Stimulated activated CD4-positive, alpha-beta T cell treated with anti-CD3 and anti-CD28 coated beads, Interleukin-2, amount 100 ng/mL, for 4 hours (primary cell): ENCODE measurements around the gene HCK.
"Not testable (repeated sequence)": the region's sequence is repeated elsewhere in the genome, so short reads cannot be mapped to it uniquely, and the experiment has no call there.

Experiments used
- DNase-seq: peaks from one replicate; pipeline ENCODE4 v3.0.0-alpha.2; 2020; ENCODE audit warnings: low read depth

The HCK gene

DNA sequence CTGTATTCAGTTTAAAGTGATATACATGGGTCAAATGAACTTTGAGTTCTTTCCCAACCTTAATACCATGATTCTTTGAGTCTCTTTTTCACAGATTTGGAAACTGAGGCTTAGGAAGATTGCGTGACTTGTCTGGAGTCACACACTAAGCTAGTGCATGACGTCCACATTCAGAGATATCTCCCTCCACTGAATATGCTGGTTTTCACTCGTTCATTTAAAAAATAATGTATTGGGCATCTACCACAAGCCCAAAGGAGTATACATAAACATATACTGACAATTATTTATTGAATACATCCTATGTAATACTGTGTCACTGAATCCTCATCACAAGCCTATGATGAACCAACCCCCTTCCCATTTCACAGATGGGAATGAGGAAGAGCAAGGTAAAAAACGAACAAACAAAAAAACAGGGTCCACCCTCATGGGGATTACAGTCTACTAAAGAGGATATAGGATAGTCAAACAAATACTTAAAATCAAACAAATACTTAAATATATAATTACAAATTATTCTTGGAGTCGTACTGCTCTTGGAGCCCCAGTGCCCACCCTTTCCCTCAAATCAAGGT is 56.9 kb downstream of the HCK start:
- no peak for DNase-seq

DNA sequence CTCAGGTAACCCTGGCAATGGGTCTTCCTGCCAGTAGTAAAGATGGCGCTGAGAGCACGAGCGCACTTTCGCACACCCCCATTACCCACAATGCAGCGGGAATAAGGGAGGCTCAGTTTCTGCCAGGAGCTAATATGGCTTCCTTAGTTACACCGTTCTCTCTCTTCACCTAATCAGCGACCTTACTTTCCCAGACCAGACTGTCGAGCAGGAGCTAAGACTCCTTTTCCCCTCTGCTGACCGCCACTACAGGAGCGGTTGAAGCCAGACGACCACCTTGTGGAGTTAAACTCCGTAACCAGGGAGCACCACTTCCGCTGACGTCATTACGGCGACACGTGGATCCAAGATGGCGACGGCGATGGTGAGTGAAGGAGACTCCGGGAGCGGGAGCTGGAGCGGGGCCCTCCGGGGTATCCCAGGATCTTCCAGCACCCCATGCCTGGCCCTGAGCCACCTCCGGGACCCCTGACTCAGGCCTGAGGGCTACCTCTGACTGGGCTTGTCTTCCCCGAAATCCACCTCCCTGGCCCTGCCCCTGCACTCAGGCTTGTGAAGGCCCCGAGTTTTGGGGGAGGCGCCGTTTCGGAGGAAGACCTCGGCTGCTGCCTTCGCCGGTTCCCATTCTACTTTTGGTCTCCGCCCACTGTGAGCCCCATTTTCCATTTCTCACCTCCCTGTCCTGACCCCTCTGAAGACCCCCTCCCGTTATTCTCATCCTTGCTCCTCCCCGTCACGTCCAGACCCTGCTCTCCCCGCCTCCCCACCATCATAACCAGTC is 57.5 kb downstream of the HCK start, which contains the start of gene TM9SF4:
Gene TM9SF4, plus strand, starts transcription at position 323 of the 781 bp plus-strand sequence. Its CDS starts 27 bp downstream, at position 350.
- DNase-seq, result peak; percentile 88

GRCh38 chr20:32110173-32110704 is 58.2 kb downstream of the HCK start:
- DNase-seq, result no peak

GRCh38 chr20:32110727-32111126 is 58.7 kb downstream of the HCK start:
- no peak for DNase-seq

GRCh38 chr20:32111156-32111686 is 59.2 kb downstream of the HCK start:
- no peak for DNase-seq

DNA sequence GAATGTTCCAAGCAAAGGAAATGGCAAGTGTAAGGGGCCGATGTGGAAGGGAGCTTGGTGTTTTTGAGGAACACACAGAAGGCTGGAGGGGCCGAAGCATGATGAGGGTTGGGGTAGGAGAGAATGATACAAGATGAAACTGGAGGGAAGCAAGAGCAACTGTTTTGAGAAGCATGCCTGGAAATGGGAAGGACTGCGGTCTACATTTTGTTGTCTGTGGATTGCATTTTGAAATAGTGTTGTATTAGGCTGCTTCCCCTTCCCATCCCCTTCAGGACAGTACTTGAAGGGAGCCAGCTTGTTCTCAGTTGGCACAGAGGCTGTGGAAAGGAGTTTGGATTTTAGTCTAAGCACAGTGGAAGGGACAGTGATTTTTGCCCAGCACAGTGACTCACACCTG is 59.7 kb downstream of the HCK start:
- no peak for DNase-seq

DNA sequence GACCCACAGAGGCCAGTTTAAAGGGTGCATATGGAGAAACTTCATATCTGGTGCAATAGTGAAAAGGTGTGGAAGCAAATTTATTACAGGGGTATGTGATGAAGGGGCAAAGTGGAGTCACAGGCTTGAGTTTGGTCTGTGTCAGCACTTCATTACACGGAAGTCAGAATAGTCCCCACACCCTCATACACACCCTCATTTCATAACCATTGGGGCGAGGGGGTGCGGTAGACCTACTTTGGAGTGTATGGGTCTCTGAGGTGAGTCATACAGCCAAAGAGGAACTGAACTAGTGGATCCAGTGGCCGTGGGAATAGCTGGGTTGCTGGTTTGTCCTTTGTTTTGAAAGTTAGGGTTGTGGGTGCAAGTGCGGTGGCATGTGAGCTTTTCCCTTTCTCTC is 60.8 kb downstream of the HCK start:
- no peak for DNase-seq

- no peak for DNase-seq
Measured at GRCh38 chr20:32113591-32114260, 61.7 kb downstream of the HCK start.

GRCh38 chr20:32114305-32114960 is 62.4 kb downstream of the HCK start:
- DNase-seq, result no peak

DNA sequence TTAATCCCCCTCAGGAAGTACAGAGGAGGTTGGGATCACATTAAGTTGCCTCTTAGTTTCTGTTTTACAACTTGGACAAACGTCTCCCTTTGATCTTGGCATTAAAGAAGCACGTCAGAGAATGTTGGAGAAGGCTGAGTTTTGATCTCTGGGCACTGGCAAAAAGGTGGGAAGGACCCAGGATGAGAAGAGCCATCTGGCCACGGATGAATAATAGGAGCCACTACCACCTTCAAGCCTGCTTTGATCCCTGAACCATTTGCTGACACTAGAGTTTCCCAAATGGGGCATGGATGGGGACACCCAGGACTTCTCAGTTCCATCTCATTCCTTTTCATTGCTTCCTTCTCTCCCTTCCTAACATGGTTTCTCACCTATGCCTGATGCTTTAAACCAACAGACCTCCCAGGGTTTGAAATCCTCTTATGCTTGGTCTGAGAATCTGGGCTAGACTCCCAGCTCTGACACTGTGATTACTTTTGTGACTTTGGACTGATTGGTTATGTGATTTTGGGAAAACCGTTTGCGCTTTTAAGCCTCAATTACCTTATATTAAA is 63.2 kb downstream of the HCK start:
- no peak for DNase-seq

DNA sequence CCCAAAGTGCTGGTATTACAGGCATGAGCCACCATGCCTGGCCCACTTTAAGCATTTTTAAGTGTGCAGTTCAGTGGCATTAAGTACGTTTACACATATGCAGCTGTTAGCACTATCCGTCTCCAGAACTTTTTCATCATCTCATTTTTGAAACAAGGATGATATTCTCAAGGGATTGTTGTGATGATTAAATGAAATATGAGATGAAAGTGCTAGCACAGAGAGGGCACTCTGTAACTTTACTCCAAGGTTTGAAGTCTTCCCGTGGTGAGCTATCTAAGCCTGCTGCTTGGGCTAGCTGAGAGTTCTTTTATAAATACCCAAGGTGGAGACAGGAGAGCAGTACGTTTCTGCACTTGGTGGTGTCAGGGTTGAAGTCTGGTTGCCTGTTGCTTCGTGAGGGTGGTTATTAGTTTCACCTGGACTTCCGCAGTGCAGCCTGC is 64.1 kb downstream of the HCK start:
- DNase-seq, result no peak

DNA sequence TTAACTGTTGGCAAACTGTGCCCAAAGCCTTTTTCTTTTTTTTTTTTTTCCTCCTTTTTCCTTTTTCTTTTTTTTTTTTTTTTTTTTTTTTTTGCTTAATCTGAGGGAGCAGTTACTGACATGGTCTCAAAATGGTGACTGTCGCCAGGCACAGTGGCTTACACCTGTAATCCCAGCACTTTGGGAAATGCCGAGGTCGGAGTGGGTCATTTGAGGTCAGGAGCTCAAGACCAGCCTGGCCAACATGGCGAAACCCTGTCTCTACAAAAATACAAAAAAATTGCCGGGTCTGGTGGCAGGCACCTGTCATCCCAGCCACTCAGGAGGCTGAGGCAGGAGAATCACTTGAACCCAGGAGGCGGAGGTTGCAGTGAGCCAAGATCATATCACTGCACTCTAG is 64.8 kb downstream of the HCK start:
- DNase-seq, result not testable (repeated sequence)

DNA sequence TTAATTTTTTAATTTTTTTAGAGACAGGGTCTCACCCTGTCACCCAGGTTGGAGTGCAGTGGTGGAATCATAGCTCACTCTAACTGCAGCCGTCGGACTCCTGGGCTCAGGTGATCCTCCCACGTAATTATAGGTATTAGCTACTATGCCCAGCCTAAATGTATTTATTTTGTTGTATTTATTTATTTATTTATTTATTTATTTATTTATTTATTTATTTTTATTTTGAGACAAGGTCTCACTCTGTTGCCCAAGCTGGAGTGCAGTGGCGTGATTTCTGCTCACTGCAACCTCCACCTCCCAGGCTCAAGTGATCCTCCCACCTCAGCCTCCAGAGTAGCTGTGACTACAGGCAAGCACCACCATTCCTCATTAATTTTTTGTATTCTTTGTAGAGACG is 66.4 kb downstream of the HCK start:
- DNase-seq, result not testable (repeated sequence)

- no peak for DNase-seq
Measured at GRCh38 chr20:32119734-32120133, 67.7 kb downstream of the HCK start.

DNA sequence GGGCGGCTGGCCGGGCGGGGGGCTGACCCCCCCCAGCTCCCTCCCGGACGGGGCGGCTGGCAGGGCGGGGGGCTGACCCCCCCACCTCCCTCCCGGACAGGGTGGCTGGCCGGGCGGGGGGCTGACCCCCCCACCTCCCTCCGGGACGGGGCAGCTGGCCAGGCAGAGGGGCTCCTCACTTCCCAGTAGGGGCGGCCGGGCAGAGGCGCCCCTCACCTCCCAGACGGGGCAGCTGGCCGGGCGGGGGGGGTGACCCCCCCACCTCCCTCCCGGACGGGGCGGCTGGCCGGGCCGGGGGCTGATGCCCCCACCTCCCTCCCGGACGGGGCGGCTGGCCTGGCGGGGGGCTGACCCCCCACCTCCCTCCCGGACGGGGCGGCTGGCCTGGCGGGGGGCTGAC is 69.9 kb downstream of the HCK start:
- DNase-seq, result not testable (repeated sequence)

DNA sequence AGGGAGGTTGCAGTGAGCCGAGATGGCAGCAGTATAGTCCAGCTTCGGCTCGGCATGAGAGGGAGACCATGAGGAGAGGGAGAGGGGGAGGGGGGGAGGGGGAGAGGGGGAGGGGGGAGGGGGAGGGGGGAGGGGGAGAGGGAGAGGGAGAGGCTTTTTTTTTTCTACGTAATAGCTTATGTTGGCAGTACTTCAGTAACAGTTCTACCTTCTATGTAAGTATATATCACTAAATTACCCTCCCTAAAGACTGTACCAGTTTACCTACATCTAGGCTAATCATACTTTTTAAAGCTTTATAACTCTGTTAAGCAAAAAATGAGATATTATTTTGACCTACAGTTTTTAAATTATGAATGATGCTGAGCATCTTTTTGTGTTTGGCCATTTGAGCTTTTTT is 71.0 kb downstream of the HCK start:
- no peak for DNase-seq

GRCh38 chr20:32124916-32125454 is 72.9 kb downstream of the HCK start:
- no peak for DNase-seq

DNA sequence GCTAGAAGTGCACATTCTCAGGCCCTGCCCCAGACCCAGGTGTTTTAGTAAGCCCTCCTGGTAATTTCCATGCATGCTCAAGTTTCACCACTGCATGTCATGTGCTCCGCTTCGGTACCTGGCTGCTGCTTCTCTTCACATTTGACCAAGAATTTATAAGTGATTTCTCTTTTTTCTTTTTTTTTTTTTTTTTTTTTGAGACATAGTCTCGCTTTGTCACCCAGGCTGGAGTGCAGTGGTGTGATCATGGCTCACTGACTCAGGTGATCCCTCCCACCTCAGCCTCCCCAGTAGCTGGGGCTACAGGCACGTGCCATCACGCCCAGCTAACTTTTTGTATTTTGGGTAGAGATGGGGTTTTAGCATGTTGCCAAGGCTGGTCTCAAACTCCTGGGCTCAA is 73.5 kb downstream of the HCK start:
- no peak for DNase-seq

DNA sequence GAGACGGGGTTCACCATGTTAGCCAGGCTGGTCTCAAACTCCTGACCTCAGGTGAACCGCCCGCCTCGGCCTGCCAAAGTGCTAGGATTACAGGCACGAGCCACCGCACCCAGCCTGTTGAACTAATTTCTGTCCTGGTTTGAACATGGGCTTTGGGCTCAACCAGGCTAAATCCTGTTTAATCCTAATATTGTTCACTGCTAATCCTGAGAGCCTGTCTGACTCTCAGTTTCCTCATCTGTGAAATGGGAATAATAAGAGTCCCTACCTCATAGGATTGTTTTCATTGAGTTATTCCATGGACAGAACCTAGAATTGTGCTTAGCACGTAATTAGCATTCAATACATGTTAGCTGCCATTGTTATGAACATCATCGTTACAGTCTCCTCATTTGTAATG is 74.9 kb downstream of the HCK start:
- DNase-seq, result no peak

- DNase-seq, result no peak
Measured at GRCh38 chr20:32127347-32127746, 75.3 kb downstream of the HCK start.

DNA sequence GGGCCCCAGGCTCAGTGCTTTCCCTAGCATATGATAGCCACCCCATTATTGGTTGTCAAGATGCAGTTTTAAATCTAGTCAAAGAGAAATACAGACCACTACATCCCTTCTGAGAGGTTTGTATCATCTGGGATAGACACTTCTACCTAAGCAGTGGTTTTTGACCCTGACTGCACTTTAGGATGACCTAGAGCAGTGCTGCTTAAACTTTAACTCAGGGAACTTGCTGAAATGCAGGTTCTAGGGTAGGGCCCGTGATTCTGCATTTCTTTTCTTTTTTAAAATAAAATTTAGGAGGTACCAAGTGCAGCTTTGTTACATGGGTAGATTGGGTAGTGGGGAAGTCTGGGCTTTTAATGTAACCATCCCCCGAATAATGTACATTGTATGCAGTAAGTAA is 76.1 kb downstream of the HCK start:
- no peak for DNase-seq

DNA sequence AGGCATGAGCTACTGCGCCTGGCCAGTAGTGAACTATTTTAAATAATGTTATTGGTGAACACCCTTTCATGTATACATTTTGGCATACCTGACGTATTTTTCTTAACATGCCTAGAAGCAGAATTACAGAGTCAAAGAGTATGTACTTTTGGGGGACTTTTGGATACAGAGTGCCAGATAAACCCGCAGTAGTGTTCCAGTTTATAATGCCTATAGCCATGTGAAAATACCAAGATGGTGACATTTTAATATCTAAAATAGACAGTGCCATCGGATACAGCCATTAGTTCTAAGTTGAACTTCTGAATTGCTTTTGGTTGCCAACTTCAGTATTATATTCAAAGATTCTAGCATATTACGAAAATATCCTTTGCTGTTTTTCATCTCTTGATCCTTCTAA is 77.8 kb downstream of the HCK start:
- DNase-seq, result no peak
